NCI-H2081 treated with DMSO at 0.1 percent for 48 hours (cell line): ENCODE results near the gene INPP4A.

Experiments used
- DNase-seq: peaks from one replicate; lab custom pipeline; 2025; lab: John Stamatoyannopoulos, UW

The INPP4A gene

GRCh38 chr2:98565286-98565860, 120.7 kb downstream of the INPP4A start:
- no peak for DNase-seq

- no peak for DNase-seq
These were observed 121.3 kb downstream of the INPP4A start for GRCh38 chr2:98565941-98566340.

- no peak for DNase-seq
These were observed 123.7 kb downstream of the INPP4A start for GRCh38 chr2:98568161-98568956.

- no peak for DNase-seq
These were observed 124.6 kb downstream of the INPP4A start for GRCh38 chr2:98569197-98569793.

- no peak for DNase-seq
These were observed 125.3 kb downstream of the INPP4A start for GRCh38 chr2:98569915-98570314.

- no peak for DNase-seq
These were observed 125.7 kb downstream of the INPP4A start for GRCh38 chr2:98570356-98570755.

- no peak for DNase-seq
These were observed 126.6 kb downstream of the INPP4A start for GRCh38 chr2:98571121-98571701.

GRCh38 chr2:98571796-98572195, 127.1 kb downstream of the INPP4A start:
- no peak for DNase-seq

GRCh38 chr2:98572211-98572610, 127.6 kb downstream of the INPP4A start:
- no peak for DNase-seq

- DNase-seq = no peak
These were observed 128.0 kb downstream of the INPP4A start for GRCh38 chr2:98572676-98573075.

GRCh38 chr2:98573426-98573825, 128.8 kb downstream of the INPP4A start:
- no peak for DNase-seq

GRCh38 chr2:98576666-98577312, 132.1 kb downstream of the INPP4A start:
- DNase-seq = no peak

GRCh38 chr2:98577313-98577712, 132.7 kb downstream of the INPP4A start:
- no peak for DNase-seq

- DNase-seq = no peak
These were observed 133.6 kb downstream of the INPP4A start for GRCh38 chr2:98578231-98578630.

- no peak for DNase-seq
These were observed 135.3 kb downstream of the INPP4A start for GRCh38 chr2:98579926-98580325.

- no peak for DNase-seq
These were observed 136.1 kb downstream of the INPP4A start for GRCh38 chr2:98580656-98581284.

- no peak for DNase-seq
These were observed 137.9 kb downstream of the INPP4A start for GRCh38 chr2:98582523-98582922.

- DNase-seq = no peak
These were observed 138.6 kb downstream of the INPP4A start for GRCh38 chr2:98583276-98583675.

- DNase-seq = no peak
These were observed 139.4 kb downstream of the INPP4A start for GRCh38 chr2:98583816-98584618.

GRCh38 chr2:98585386-98585785, 140.7 kb downstream of the INPP4A start:
- no peak for DNase-seq

- DNase-seq = no peak
These were observed 142.0 kb downstream of the INPP4A start for GRCh38 chr2:98586551-98587140.
